HepG2 (cell line): ENCODE results near the gene COX5B. TPM values are rescaled to one million over a fixed set of nuclear protein-coding genes. Genes with fewer than 3 reads are reported as not detected.

ENCODE experiments used
- ATAC-seq: fragments of 200-7000 bp; cut with Tn5 transposase; 3 replicates; pipeline ENCODE4 v1.9.1; 2020; ENCODE audit warnings: mild to moderate bottlenecking, moderate library complexity
- BruUV-seq: library from RNA; stranded (reverse); fragments of 400-500 nt; replicated peaks from 2 replicates; lab custom pipeline; 2021; lab: Mats Ljungman, UMichigan
- CTCF ChIA-PET: fragments of 300-600 bp; formaldehyde crosslinking; extraction: SDS; loops from one replicate; lab custom pipeline; 2021; ENCODE audit warnings: low total read pairs, inconsistent platforms, low intra/inter-chr PET ratio; lab: Yijun Ruan, JAX
- POLR2A ChIA-PET: fragments of 350-600 bp; sonication (Branson Sonifier 250); formaldehyde crosslinking; loops from one replicate; lab custom pipeline; 2020; ENCODE audit warnings: antibody characterized with exemption, inconsistent platforms; lab: Yijun Ruan, JAX
- DNase-seq: peaks from one replicate; pipeline ENCODE4 v3.0.0-alpha.2; 2015; ENCODE audit warnings: low spot score
- FAIRE-seq: peaks from 3 replicates; lab custom pipeline; 2011; peaks lifted over from hg19 to GRCh38; lab: Jason Lieb, UNC
- H2AFZ ChIP-seq: one replicate; pipeline ENCODE4 v1.6.1; 2011; ENCODE audit warnings: low read length, inconsistent platforms
- H3K27ac ChIP-seq: fragments of 300-600 bp; 3 replicates; pipeline ENCODE4 v1.8.0; 2011; ENCODE audit warnings: mixed run types, mild to moderate bottlenecking, mixed read lengths, low read length, inconsistent platforms; ENCODE audit not compliant: insufficient read depth; ENCODE audit errors: extremely low read length
- H3K27me3 ChIP-seq, 2 experiments: fragments of 200-600 bp in 1 of 2; 2 replicates in 1 of 2; 3 replicates in 1 of 2; pipeline versions ENCODE4 v1.6.0 to v1.8.0; 2011; ENCODE audit warnings: low read length in 2 of 2, mild to moderate bottlenecking in 2 of 2, moderate library complexity in 2 of 2, inconsistent platforms in 1 of 2; ENCODE audit not compliant: insufficient read depth in 2 of 2, control insufficient read depth in 1 of 2
- H3K36me3 ChIP-seq, 2 experiments: fragments of 200-600 bp in 1 of 2; replicated peaks in 1 of 2; 2 replicates in 1 of 2; 3 replicates in 1 of 2; pipeline versions ENCODE4 v1.5.1 to v1.8.0; 2011; ENCODE audit warnings: low read length in 2 of 2, inconsistent platforms in 1 of 2; ENCODE audit not compliant: insufficient read depth in 2 of 2, control insufficient read depth in 1 of 2
- H3K4me1 ChIP-seq: 2 replicates; pipeline ENCODE4 v1.5.1; 2012; ENCODE audit warnings: low read length, inconsistent platforms; ENCODE audit not compliant: insufficient read depth
- H3K4me2 ChIP-seq: 2 replicates; pipeline ENCODE4 v1.6.0; 2011; ENCODE audit warnings: low read depth, low read length, inconsistent platforms
- H3K4me3 ChIP-seq, 3 experiments: fragments of 200-600 bp in 1 of 3; sonication (generic), shearing (Covaris generic) in 1 of 3; replicated peaks in 1 of 3; 2 replicates each; pipeline ENCODE4 v1.5.1; 2011 to 2016; ENCODE audit warnings: low read length in 3 of 3, inconsistent platforms in 2 of 3, low read depth in 2 of 3, mild to moderate bottlenecking in 2 of 3, control low read depth in 1 of 3, mixed read lengths in 1 of 3; ENCODE audit not compliant: insufficient read depth in 1 of 3
- H3K79me2 ChIP-seq: one replicate; pipeline ENCODE4 v1.6.1; 2011; ENCODE audit warnings: low read length, inconsistent platforms; ENCODE audit not compliant: insufficient read depth
- H3K9ac ChIP-seq: 2 replicates; pipeline ENCODE4 v1.6.0; 2011; ENCODE audit warnings: mild to moderate bottlenecking, low read depth, low read length, inconsistent platforms; ENCODE audit not compliant: insufficient read depth
- H3K9me3 ChIP-seq: 2 replicates; pipeline ENCODE4 v1.5.1; 2012; ENCODE audit warnings: mild to moderate bottlenecking, low read length
- H4K20me1 ChIP-seq: 2 replicates; pipeline ENCODE4 v1.6.0; 2011; ENCODE audit warnings: inconsistent platforms, mild to moderate bottlenecking, low read length, moderate library complexity; ENCODE audit not compliant: insufficient read depth
- BHLHE40 ChIP-seq: IDR thresholded peaks from 2 replicates; pipeline ENCODE4 v1.6.1; 2011; ENCODE audit warnings: low read length, improper control_type of control experiment
- BRD4 ChIP-seq: sonication (generic); formaldehyde crosslinking; IDR thresholded peaks from 2 replicates; pipeline ENCODE4 v1.4.0; 2020; ENCODE audit warnings: missing genetic modification reagents
- HOXA3 ChIP-seq: sonication (generic); formaldehyde crosslinking; IDR thresholded peaks from 2 replicates; pipeline ENCODE4 v1.5.0; 2020; ENCODE audit warnings: missing genetic modification reagents
- KLF11 ChIP-seq: IDR thresholded peaks from 2 replicates; pipeline ENCODE4 v1.6.1; 2016; ENCODE audit warnings: missing compliant biosample characterization
- NCOR1 ChIP-seq: fragments of 200-600 bp; sonication (generic); IDR thresholded peaks from 2 replicates; pipeline ENCODE4 v1.7.0; 2017; ENCODE audit warnings: antibody characterized with exemption, low read length, borderline replicate concordance
- PRPF4 ChIP-seq: fragments of 200-400 bp; formaldehyde crosslinking; IDR thresholded peaks from 2 replicates; pipeline ENCODE4 v1.6.1; 2016; ENCODE audit warnings: low read length, low read depth; ENCODE audit not compliant: poor library complexity, severe bottlenecking
- SMARCC2 ChIP-seq: fragments of 450-650 bp; IDR thresholded peaks from 2 replicates; pipeline ENCODE4 v1.6.1; 2017; ENCODE audit warnings: antibody characterized with exemption, mild to moderate bottlenecking
- ZNF367 ChIP-seq: sonication (generic); formaldehyde crosslinking; IDR thresholded peaks from 2 replicates; pipeline ENCODE4 v1.4.0; 2020; ENCODE audit warnings: missing genetic modification reagents, borderline replicate concordance
- ZNF570 ChIP-seq: sonication (generic); formaldehyde crosslinking; IDR thresholded peaks from 2 replicates; pipeline ENCODE4 v1.4.0; 2020; ENCODE audit warnings: mild to moderate bottlenecking, missing genetic modification reagents, borderline replicate concordance
- WGBS: methylation state at CpG from one replicate; pipeline ENCODE4 v1.1.6; 2017; ENCODE audit warnings: low lambda C conversion rate; 5-methylcytosine and 5-hydroxymethylcytosine counted together
- in situ Hi-C: cut with HindIII; loops from 2 replicates; pipeline ENCODE4 v1.10.0; 2017; ENCODE audit warnings: low pct_unique_long_range_greater_than_20kb; ENCODE audit not compliant: extremely low pct_ligation_motif_present
- intact Hi-C: fragments of 100-400 bp; cut with micrococcal nuclease; formaldehyde crosslinking; loops from one replicate; pipeline ENCODE4 v1.10.0; 2022; ENCODE audit not compliant: unreplicated experiment
- polyA plus RNA-seq, 8 experiments: library from polyadenylated mRNA; depleted of rRNA in 3 of 8; stranded (reverse) in 7 of 8; unstranded in 1 of 8; fragments of >200 nt; fragmentation: Illumina TruSeq in 4 of 8; extraction: Trizol in 4 of 8; gene quantifications; 2 replicates each; pipeline versions ENCODE4 v1.2.1 to v1.2.3, GENCODE V29; 2011 to 2016; ENCODE audit warnings: low read depth in 4 of 8, missing spikeins in 1 of 8, mixed read lengths in 1 of 8; ENCODE audit not compliant: insufficient read depth in 1 of 8
- total RNA-seq, 5 experiments: library from RNA; depleted of rRNA; stranded (reverse); fragments of >200 nt; fragmentation: Illumina TruSeq; extraction: Trizol; gene quantifications; 2 replicates each; pipeline ENCODE4 v1.2.3, GENCODE V29; 2016; ENCODE audit warnings: low read depth in 1 of 5
- TF ChIP-seq, protein P1 (sequence below): sonication (generic); formaldehyde crosslinking; conservative IDR thresholded peaks from 2 replicates; pipeline ENCODE4 v1.4.0; 2020; ENCODE audit warnings: missing genetic modification reagents
- TF ChIP-seq, protein P2 (sequence below): sonication (generic); formaldehyde crosslinking; IDR thresholded peaks from 2 replicates; pipeline ENCODE4 v1.5.0; 2020; ENCODE audit warnings: mild to moderate bottlenecking, missing genetic modification reagents, moderate library complexity

COX5B gene
- total and polyA plus RNA-seq, 2 of the 13 experiments (the other 11 are each of a cell fraction or from before 2014, with no cell fraction given) = 453 to 536 TPM

DNA sequence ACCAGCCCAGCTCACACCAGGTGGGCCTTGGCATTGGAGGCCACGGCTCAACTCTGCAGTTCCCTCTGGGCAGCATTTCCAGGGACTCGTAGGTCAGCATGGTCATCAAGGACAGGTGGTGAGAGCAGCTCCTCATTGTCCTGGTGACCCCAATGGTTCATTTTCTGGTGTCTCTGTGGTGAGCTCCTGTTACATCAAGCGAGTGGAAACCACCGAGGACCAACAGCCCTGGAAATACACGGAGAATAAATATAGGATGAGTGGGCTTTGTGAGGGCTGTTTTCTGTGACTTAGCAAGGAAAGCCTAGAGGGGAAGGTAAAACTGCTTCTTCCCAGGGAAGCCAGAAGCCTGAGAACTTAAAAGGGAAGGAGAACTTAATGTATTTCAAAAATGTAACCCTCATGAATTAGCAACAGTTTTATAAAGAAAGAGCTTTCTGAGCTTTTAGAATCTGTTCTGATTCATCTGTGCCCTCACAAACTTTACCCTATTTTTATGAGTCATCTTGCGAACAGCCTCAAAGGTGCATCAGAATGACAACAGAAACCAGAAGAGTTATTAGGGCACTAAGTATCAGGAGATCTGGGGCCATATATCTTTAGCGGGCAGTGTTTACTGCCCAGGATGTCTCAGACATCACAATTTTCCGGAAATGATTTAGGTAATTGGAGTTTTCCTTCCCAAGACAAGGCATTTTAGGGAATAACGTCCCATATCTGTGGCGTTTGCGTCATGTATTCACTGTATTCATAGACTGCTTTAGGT is 42.4 kb downstream of the COX5B start:
- ChIA-PET CTCF (no interaction called here), POLR2A (no interaction called here)
- H4K20me1 ChIP-seq = no peaks in the 10 kb centered on the region
- ATAC-seq = peak; percentile 52
- no peak overlapping the region for H2AFZ ChIP-seq
- no peaks in the 10 kb centered on the region for H3K4me1 ChIP-seq
- TF ChIP-seq, protein P1, sequence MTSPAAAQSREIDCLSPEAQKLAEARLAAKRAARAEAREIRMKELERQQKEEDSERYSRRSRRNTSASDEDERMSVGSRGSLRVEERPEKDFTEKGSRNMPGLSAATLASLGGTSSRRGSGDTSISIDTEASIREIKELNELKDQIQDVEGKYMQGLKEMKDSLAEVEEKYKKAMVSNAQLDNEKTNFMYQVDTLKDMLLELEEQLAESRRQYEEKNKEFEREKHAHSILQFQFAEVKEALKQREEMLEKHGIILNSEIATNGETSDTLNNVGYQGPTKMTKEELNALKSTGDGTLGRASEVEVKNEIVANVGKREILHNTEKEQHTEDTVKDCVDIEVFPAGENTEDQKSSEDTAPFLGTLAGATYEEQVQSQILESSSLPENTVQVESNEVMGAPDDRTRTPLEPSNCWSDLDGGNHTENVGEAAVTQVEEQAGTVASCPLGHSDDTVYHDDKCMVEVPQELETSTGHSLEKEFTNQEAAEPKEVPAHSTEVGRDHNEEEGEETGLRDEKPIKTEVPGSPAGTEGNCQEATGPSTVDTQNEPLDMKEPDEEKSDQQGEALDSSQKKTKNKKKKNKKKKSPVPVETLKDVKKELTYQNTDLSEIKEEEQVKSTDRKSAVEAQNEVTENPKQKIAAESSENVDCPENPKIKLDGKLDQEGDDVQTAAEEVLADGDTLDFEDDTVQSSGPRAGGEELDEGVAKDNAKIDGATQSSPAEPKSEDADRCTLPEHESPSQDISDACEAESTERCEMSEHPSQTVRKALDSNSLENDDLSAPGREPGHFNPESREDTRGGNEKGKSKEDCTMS (CRISPR knock-in tag) = no peak
- TF ChIP-seq BHLHE40 (no peak), BRD4 (CRISPR knock-in tag) (no peak)
- no peak overlapping the region for H3K4me2 ChIP-seq
- no peak overlapping the region for H3K9ac ChIP-seq
- DNase-seq = no peak
- H3K4me3 ChIP-seq = no peak overlapping the region
- H3K27me3 ChIP-seq = no peaks in the 10 kb centered on the region
- H3K9me3 ChIP-seq = no peaks in the 10 kb centered on the region
- H3K36me3 ChIP-seq = no peaks in the 10 kb centered on the region
- H3K27ac ChIP-seq = no peak overlapping the region
- WGBS = 49% methylated on average over 11 of the region's 11 CpGs
- no peaks in the 10 kb centered on the region for H3K79me2 ChIP-seq
- in situ Hi-C loops (no loop called here), intact Hi-C loops (no loop called here)
- BruUV-seq = no TSS peak
- no peak for FAIRE-seq

DNA sequence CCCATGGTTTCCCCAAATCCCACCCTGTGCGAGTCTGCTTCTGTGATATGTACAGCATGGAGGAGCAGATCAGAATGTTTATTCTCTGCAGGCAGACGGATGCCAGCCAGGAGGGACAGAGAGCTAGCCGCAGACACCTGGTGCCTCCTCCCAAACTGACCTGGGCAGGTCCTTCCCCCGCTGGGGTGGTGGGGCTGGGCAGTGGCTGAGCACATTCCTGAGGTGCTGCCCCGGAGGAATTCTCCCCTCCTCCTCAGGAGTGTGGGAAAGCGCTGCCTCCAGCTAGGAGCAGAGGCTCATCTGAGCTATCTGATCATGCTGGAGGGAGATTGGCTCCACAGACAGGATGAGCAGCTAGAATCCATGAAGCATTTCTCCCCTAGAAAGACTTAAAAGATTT is 45.3 kb downstream of the COX5B start:
- Histone ChIP-seq H2AFZ (no peak overlapping the region), H3K36me3 (no peaks in the 10 kb centered on the region), H4K20me1 (no peaks in the 10 kb centered on the region), H3K9me3 (no peaks in the 10 kb centered on the region), H3K9ac (no peak overlapping the region), H3K27ac (no peak overlapping the region), H3K79me2 (no peaks in the 10 kb centered on the region), H3K27me3 (no peaks in the 10 kb centered on the region), H3K4me2 (no peak overlapping the region), H3K4me1 (no peaks in the 10 kb centered on the region), H3K4me3 (no peak overlapping the region)
- BruUV-seq = no TSS peak
- CTCF ChIA-PET = no interaction called here
- 22% methylated on average over 4 of the region's 6 CpGs for WGBS
- FAIRE-seq (no peak), DNase-seq (no peak), ATAC-seq (peak; percentile 34; the same call in 2 of the 3 replicates)
- POLR2A ChIA-PET = no interaction called here
- in situ Hi-C loops = no loop called here
- intact Hi-C loops = no loop called here
- TF ChIP-seq ZNF367 (CRISPR knock-in tag) (no peak), HOXA3 (CRISPR knock-in tag) (no peak), ZNF570 (CRISPR knock-in tag) (no peak), NCOR1 (no peak), KLF11 (no peak), PRPF4 (no peak), SMARCC2 (no peak)
- TF ChIP-seq, protein P2, sequence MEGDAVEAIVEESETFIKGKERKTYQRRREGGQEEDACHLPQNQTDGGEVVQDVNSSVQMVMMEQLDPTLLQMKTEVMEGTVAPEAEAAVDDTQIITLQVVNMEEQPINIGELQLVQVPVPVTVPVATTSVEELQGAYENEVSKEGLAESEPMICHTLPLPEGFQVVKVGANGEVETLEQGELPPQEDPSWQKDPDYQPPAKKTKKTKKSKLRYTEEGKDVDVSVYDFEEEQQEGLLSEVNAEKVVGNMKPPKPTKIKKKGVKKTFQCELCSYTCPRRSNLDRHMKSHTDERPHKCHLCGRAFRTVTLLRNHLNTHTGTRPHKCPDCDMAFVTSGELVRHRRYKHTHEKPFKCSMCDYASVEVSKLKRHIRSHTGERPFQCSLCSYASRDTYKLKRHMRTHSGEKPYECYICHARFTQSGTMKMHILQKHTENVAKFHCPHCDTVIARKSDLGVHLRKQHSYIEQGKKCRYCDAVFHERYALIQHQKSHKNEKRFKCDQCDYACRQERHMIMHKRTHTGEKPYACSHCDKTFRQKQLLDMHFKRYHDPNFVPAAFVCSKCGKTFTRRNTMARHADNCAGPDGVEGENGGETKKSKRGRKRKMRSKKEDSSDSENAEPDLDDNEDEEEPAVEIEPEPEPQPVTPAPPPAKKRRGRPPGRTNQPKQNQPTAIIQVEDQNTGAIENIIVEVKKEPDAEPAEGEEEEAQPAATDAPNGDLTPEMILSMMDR (CRISPR knock-in tag) = no peak
